Endothelial cell of umbilical vein (primary cell): ENCODE measurements around the gene ABCA10.

Experiments
- JUN ChIP-seq: IDR thresholded peaks from 2 replicates; pipeline ENCODE4 v1.6.1; 2011; ENCODE audit warnings: borderline replicate concordance, low read depth; ENCODE audit not compliant: insufficient read length, insufficient read depth
- MYC ChIP-seq: IDR thresholded peaks from one replicate; pipeline ENCODE4 v1.6.1; 2011; ENCODE audit warnings: mild to moderate bottlenecking, low read depth, low read length
- POLR2A ChIP-seq: IDR thresholded peaks from 2 replicates; pipeline ENCODE4 v1.6.1; 2012; ENCODE audit warnings: low read depth, mild to moderate bottlenecking, control low read depth, low read length
- POLR2AphosphoS5 ChIP-seq: IDR thresholded peaks from 2 replicates; pipeline ENCODE4 v1.6.1; 2012; ENCODE audit warnings: low read depth, mild to moderate bottlenecking, control low read depth, low read length, moderate library complexity; ENCODE audit not compliant: insufficient read depth
- TF ChIP-seq, protein P1 (sequence below), 2 donors: IDR thresholded peaks; 1 replicate in 1 of 2; 2 replicates in 1 of 2; pipeline ENCODE4 v1.5.1; 2011; ENCODE audit warnings: low read length in 2 of 2, mild to moderate bottlenecking in 2 of 2, moderate library complexity in 2 of 2, control low read depth in 1 of 2, inconsistent platforms in 1 of 2, low read depth in 1 of 2; ENCODE audit not compliant: insufficient read depth in 1 of 2; ENCODE audit errors: extremely low read depth in 1 of 2

DNA sequence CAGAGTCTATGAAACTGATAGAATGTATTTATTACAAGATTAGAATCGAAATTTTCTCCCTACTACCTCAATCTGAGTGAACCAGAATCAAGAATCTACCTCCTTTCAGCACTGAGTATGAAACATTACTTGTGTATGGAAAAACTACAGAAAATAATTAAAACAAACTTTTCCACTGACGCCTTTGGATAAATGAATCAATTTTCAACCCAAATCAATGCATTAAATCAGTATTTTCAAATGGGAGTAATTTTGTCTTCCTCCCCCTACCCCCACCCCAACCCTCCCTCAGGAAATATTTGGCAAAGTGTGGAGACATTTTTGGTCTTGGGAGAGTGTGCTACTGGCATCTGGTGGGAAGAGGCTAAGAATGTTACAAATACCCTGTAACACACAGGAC is 7.8 kb upstream of the ABCA10 start:
- TF ChIP-seq, protein P1, sequence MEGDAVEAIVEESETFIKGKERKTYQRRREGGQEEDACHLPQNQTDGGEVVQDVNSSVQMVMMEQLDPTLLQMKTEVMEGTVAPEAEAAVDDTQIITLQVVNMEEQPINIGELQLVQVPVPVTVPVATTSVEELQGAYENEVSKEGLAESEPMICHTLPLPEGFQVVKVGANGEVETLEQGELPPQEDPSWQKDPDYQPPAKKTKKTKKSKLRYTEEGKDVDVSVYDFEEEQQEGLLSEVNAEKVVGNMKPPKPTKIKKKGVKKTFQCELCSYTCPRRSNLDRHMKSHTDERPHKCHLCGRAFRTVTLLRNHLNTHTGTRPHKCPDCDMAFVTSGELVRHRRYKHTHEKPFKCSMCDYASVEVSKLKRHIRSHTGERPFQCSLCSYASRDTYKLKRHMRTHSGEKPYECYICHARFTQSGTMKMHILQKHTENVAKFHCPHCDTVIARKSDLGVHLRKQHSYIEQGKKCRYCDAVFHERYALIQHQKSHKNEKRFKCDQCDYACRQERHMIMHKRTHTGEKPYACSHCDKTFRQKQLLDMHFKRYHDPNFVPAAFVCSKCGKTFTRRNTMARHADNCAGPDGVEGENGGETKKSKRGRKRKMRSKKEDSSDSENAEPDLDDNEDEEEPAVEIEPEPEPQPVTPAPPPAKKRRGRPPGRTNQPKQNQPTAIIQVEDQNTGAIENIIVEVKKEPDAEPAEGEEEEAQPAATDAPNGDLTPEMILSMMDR (IDR thresholded peaks at IDR 0.05; ENCODE audit: extremely low read depth in 1 of 2, insufficient read depth in 1 of 2, low read depth in 1 of 2, low read length in 2 of 2) = no peak
- TF ChIP-seq POLR2A = no peak
- TF ChIP-seq POLR2AphosphoS5 = no peak
- TF ChIP-seq MYC = no peak
- no peak for TF ChIP-seq JUN
